Brain microvascular endothelial cell (primary cell): ENCODE results near the gene GPR132.

Experiments used
- DNase-seq: peaks from one replicate; pipeline ENCODE4 v3.0.0-alpha.2; 2020
- H3K27ac ChIP-seq: fragments of 250-450 bp; sonication (Bioruptor Pico); 2 replicates; pipeline ENCODE4 v1.5.1; 2020; ENCODE audit warnings: mild to moderate bottlenecking, moderate library complexity
- H3K27me3 ChIP-seq: fragments of 250-450 bp; sonication (Bioruptor Pico); replicated peaks from 2 replicates; pipeline ENCODE4 v1.5.1; 2020; ENCODE audit warnings: mild to moderate bottlenecking
- H3K36me3 ChIP-seq: fragments of 250-450 bp; sonication (Bioruptor Pico); replicated peaks from 2 replicates; pipeline ENCODE4 v1.5.1; 2020; ENCODE audit warnings: mild to moderate bottlenecking
- H3K4me3 ChIP-seq: 2 replicates; pipeline ENCODE4 v1.5.1; 2011; ENCODE audit warnings: low read depth, mild to moderate bottlenecking, control low read depth, low read length, moderate library complexity
- CTCF ChIP-seq: IDR thresholded peaks from 2 replicates; pipeline ENCODE4 v1.5.1; 2011; ENCODE audit warnings: low read depth, mild to moderate bottlenecking, moderate library complexity, low read length, control low read depth, inconsistent platforms; ENCODE audit errors: missing control alignments
- in situ Hi-C: cut with HindIII; loops from 2 replicates; pipeline ENCODE4 v1.10.0; 2017; ENCODE audit warnings: low sequenced_read_pairs, low pct_ligation_motif_present

Gene GPR132

GRCh38 chr14:105052110-105052458 is 13.1 kb downstream of the GPR132 start:
- Histone ChIP-seq H3K27me3 (peaks cover 5% of the 10 kb centered on the region), H3K36me3 (no peaks in the 10 kb centered on the region), H3K4me3 (no peak overlapping the region), H3K27ac (no peak overlapping the region)
- no peak for TF ChIP-seq CTCF
- in situ Hi-C loops, result no loop called here
- no peak for DNase-seq

GRCh38 chr14:105051182-105052109 is 13.8 kb downstream of the GPR132 start:
- H3K36me3 ChIP-seq, result no peaks in the 10 kb centered on the region
- in situ Hi-C loops, result no loop called here
- no peak for DNase-seq

GRCh38 chr14:105050551-105050897 is 14.7 kb downstream of the GPR132 start:
- TF ChIP-seq CTCF, result no peak
- Histone ChIP-seq H3K36me3 (no peaks in the 10 kb centered on the region), H3K27me3 (no peaks in the 10 kb centered on the region), H3K27ac (no peak overlapping the region), H3K4me3 (no peak overlapping the region)
- in situ Hi-C loops, result no loop called here
- no peak for DNase-seq

More at GRCh38 chr14:105051182-105052109, 13.8 kb downstream of the GPR132 start:
- no peak overlapping the region for H3K4me3 ChIP-seq
- TF ChIP-seq CTCF, result no peak
- H3K27me3 ChIP-seq, result peaks cover 5% of the 10 kb centered on the region
- H3K27ac ChIP-seq, result no peak overlapping the region

GRCh38 chr14:105049753-105050550 is 15.3 kb downstream of the GPR132 start:
- no peak for DNase-seq
- TF ChIP-seq CTCF, result no peak
- in situ Hi-C loops, result no loop called here
- Histone ChIP-seq H3K27me3 (no peaks in the 10 kb centered on the region), H3K36me3 (no peaks in the 10 kb centered on the region), H3K27ac (no peak overlapping the region), H3K4me3 (no peak overlapping the region)

GRCh38 chr14:105047283-105048016 is 17.8 kb downstream of the GPR132 start:
- DNase-seq, result no peak
- H3K27me3 ChIP-seq, result no peaks in the 10 kb centered on the region
- H3K27ac ChIP-seq, result no peak overlapping the region
- H3K36me3 ChIP-seq, result no peaks in the 10 kb centered on the region
- no peak for TF ChIP-seq CTCF
- in situ Hi-C loops, result no loop called here
- H3K4me3 ChIP-seq, result no peak overlapping the region
